Peyer's patch (tissue), 4 donors: ENCODE measurements around the gene ATP6V0A1. TPM values are rescaled to one million over a fixed set of nuclear protein-coding genes. Genes with fewer than 3 reads are reported as not detected.

Source experiments
- DNase-seq, 3 donors: peaks; one replicate each; pipeline ENCODE4 v3.0.0-alpha.2; 2017 to 2019
- H3K27ac ChIP-seq, 4 donors: fragments of 200-600 bp; sonication (generic); one replicate each; pipeline ENCODE4 v1.5.1; 2016 to 2019
- H3K27me3 ChIP-seq, 2 donors: fragments of 200-600 bp; sonication (generic); one replicate each; pipeline ENCODE4 v1.5.1; 2019
- H3K36me3 ChIP-seq, 3 donors: fragments of 200-600 bp; sonication (generic); one replicate each; pipeline ENCODE4 v1.5.1; 2016 to 2019
- H3K4me1 ChIP-seq, 4 donors: fragments of 200-600 bp; sonication (generic); one replicate each; pipeline ENCODE4 v1.5.1; 2016 to 2019
- H3K4me3 ChIP-seq, 4 donors: fragments of 200-600 bp; sonication (generic); 1 replicate in 3 of 4; 2 replicates in 1 of 4; pipeline ENCODE4 v1.5.1; 2016 to 2019; ENCODE audit warnings: mild to moderate bottlenecking in 1 of 4
- H3K9me3 ChIP-seq, 4 donors: fragments of 200-600 bp; sonication (generic); one replicate each; pipeline ENCODE4 v1.5.1; 2016 to 2019; ENCODE audit warnings: mild to moderate bottlenecking in 1 of 4
- POLR2A ChIP-seq, 2 donors: fragments of 450-650 bp; IDR thresholded peaks; one replicate each; pipeline ENCODE4 v1.5.1; 2017; ENCODE audit warnings: antibody characterized with exemption in 2 of 2, mild to moderate bottlenecking in 2 of 2, moderate library complexity in 2 of 2
- total RNA-seq, 4 donors: library from RNA; depleted of rRNA; stranded (reverse); fragments of >200 nt; gene quantifications; one replicate each; pipeline ENCODE4 v1.1.0, GENCODE V29; 2016
- TF ChIP-seq, protein P1 (sequence below), 6 experiments: fragments of 450-650 bp in 4 of 6; fragments of 200-600 bp in 2 of 6; sonication (generic) in 1 of 6; IDR thresholded peaks; one replicate each; pipeline ENCODE4 v1.5.1; 2017 to 2019; ENCODE audit warnings: antibody characterized with exemption in 6 of 6, mild to moderate bottlenecking in 3 of 6, moderate library complexity in 1 of 6

ATP6V0A1 gene
- total RNA-seq, 4 donors from 2014 or later, result 121 to 251 (median 204) TPM

DNA sequence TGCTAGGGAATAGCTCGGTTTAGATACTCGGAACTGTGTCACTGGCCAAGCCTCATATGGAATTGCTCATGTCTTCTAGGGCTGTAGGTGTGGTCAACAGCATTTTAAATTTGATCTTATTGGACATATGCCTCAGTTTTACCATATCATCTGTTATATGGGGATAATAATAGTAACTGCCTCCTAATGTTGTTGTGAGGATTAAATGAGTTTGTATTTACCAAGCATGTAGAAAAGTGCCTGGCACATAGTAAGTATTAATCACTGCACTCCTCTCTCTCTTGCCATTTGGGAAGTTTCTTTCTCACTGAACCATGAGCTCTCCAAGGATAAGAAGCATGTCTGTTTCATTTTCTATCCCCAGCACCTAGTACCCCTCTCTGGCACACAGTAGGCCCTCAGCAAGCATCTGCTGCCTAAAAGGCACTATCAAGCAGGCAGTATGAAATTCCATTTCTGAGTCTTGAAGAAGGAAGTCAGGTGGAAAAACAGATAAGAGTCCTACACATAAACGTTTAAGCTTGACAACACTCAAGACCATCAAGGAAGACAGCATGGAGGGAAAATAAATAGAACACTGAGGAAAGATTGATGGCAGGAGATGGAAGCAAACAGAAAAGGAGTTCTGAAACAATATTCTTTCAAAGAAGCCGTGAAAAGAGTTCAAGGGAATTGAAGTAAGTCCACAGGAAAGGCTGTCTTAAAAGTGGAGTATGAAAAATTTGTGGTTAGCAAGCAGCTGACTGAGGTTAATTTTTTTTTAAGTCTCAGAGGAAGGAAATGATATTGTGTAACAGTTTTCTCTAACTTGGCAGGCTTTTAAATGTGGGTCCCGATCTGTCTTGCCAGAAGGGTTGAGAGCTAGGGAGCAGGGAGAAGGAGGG is 2.2 kb upstream of the ATP6V0A1 start:
- H3K27me3 ChIP-seq, result no peaks in the 10 kb centered on the region
- H3K9me3 ChIP-seq, result no peaks in the 10 kb centered on the region
- H3K4me1 ChIP-seq, result peaks cover 0 to 29% (median 13%) of the 10 kb centered on the region in 4 donors
- peak overlapping the region; percentile 63 to 97 (median 75) for H3K27ac ChIP-seq
- TF ChIP-seq, protein P1, sequence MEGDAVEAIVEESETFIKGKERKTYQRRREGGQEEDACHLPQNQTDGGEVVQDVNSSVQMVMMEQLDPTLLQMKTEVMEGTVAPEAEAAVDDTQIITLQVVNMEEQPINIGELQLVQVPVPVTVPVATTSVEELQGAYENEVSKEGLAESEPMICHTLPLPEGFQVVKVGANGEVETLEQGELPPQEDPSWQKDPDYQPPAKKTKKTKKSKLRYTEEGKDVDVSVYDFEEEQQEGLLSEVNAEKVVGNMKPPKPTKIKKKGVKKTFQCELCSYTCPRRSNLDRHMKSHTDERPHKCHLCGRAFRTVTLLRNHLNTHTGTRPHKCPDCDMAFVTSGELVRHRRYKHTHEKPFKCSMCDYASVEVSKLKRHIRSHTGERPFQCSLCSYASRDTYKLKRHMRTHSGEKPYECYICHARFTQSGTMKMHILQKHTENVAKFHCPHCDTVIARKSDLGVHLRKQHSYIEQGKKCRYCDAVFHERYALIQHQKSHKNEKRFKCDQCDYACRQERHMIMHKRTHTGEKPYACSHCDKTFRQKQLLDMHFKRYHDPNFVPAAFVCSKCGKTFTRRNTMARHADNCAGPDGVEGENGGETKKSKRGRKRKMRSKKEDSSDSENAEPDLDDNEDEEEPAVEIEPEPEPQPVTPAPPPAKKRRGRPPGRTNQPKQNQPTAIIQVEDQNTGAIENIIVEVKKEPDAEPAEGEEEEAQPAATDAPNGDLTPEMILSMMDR (IDR thresholded peaks at IDR 0.05), result no peak
- TF ChIP-seq POLR2A (IDR thresholded peaks at IDR 0.05), result no peak
- peak in 1 of 3 donors; percentile 37 for DNase-seq
- no peaks in the 10 kb centered on the region for H3K36me3 ChIP-seq
- no peak overlapping the region for H3K4me3 ChIP-seq

DNA sequence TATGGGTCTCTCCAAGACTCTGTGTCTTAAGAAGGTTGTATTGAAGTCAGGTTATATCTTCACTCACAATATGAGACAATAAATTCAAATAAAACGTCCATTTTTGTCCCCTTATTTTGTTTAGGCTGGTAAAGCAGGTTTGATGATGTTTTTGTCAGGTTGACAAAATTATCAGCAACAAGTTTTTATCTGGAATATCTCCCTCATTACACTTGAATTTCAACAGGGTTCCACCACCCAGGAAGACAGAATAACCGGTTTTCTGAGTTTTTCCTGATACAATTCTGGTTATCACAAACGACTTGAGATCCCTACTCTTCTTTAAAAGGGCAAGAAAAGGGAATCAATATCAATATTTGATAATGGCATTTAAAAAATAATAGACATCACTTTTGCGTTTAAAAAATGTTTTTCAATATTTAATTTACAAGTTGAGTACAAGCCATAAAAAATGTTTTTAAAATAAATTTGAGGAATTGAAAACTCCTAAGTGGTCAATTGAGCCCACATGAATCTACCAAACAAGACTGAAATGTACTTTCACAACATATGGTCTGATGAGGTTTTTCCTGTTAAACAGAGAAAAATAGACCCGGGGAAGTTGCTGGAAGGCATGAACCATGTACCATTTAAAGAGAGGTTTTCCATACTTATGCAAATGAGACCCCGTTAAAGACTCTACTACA is 1.4 kb upstream of the ATP6V0A1 start:
- Histone ChIP-seq H3K4me3 (no peak overlapping the region), H3K9me3 (no peaks in the 10 kb centered on the region), H3K4me1 (peaks cover 0 to 29% (median 13%) of the 10 kb centered on the region in 4 donors), H3K27ac (peak overlapping the region; percentile 63 to 97 (median 90)), H3K27me3 (no peaks in the 10 kb centered on the region), H3K36me3 (peaks cover 0 to under 1% (median 0%) of the 10 kb centered on the region in 3 donors)
- TF ChIP-seq POLR2A (IDR thresholded peaks at IDR 0.05), result no peak
- TF ChIP-seq, protein P1 (IDR thresholded peaks at IDR 0.05), result no peak
- no peak for DNase-seq

DNA sequence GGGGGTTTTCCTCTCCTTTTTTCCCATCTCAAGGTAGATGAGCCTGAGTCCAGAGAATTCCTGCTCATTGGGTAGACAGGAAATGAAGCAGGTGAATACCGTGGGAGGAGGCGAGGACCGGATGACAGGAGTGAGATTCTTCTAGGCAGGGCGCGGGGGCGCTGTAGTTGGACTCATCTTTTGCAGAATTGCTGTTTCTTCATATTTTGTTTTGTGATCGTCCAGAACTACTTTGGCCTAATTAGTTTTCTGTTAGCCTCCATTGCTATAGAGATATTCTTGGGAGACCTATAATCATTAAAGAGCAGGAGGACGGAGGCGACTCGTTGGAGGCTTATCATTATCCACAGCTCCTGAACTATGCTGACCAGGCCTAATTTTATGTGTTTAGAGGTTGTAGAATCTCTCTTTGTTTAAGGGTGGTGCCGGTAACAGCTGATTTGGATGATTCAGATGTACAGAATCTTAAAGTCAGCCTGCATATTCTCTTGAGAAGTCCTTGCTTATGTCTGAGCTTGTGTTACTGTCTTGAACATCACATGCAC is 650 bp downstream of the ATP6V0A1 start:
- H3K27me3 ChIP-seq, result no peaks in the 10 kb centered on the region
- no peaks in the 10 kb centered on the region for H3K9me3 ChIP-seq
- no peak for TF ChIP-seq POLR2A (IDR thresholded peaks at IDR 0.05)
- TF ChIP-seq, protein P1 (IDR thresholded peaks at IDR 0.05), result peak in 4 of 6 experiments; percentile 11 to 27 (median 13)
- H3K27ac ChIP-seq, result peak overlapping the region; percentile 87 to 97 (median 92)
- DNase-seq, result peak; percentile 63 to 79 (median 67)
- H3K36me3 ChIP-seq, result peaks cover 0 to 8% (median 0%) of the 10 kb centered on the region in 3 donors
- H3K4me3 ChIP-seq, result peak overlapping the region; percentile 59 to 85 (median 76)
- peaks cover 0 to 32% (median 11%) of the 10 kb centered on the region in 4 donors for H3K4me1 ChIP-seq

DNA sequence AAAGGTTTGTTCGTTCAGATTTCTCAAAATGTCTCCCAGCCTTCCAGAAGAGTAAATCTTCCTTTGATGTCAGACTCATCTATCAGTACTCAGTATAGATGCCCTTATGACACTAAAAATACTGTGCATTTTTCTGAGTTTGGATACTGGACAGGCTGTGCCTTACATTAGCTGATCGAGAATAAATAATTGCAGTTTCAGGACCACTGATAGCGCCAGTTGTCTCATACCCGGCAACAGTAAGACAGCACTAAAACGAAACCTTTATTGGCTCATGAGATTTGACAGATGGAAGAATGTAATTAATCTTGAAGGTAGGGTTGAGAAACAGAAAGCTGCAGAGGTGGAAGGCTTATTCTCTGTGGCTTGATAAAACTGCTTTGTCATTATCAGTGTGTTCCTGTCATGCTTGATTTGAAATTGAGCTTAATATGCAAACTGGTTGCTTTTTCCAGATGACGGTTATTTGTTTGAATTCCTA is 1.2 kb downstream of the ATP6V0A1 start:
- Histone ChIP-seq H3K36me3 (peaks cover 0 to 8% (median 0%) of the 10 kb centered on the region in 3 donors), H3K27ac (peak overlapping the region; percentile 87 to 97 (median 92)), H3K4me3 (peak overlapping the region; percentile 59 to 85 (median 76)), H3K27me3 (no peaks in the 10 kb centered on the region), H3K4me1 (peaks cover 0 to 37% (median 11%) of the 10 kb centered on the region in 4 donors), H3K9me3 (no peaks in the 10 kb centered on the region)
- no peak for DNase-seq
- TF ChIP-seq POLR2A (IDR thresholded peaks at IDR 0.05), result no peak
- TF ChIP-seq, protein P1 (IDR thresholded peaks at IDR 0.05), result no peak

DNA sequence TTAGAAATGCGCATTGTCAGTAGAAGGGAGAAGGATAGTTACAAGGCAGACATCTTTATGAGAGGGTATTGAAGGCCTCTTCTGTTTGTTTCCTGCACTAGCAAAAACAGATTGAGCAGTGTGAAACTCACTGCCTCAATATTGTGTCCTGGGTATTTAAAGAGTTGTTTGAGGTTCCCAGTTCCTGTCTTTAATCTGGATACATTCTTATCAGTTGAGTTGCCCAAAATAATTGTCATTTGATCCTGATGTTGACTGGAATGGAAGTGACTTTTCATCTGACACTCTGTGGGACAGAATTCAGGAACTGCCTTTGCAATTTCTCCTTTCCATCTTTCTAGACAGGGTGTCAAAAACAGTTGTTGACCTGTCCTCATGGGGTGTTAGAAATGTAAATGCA is 1.7 kb downstream of the ATP6V0A1 start:
- Histone ChIP-seq H3K9me3 (no peaks in the 10 kb centered on the region), H3K27ac (peak overlapping the region in 3 of 4 donors; percentile 91 to 97 (median 94)), H3K27me3 (no peaks in the 10 kb centered on the region), H3K36me3 (peaks cover 0 to 13% (median 0%) of the 10 kb centered on the region in 3 donors), H3K4me3 (peak overlapping the region in 2 of 4 donors; percentile 67 to 85), H3K4me1 (peaks cover 0 to 42% (median 11%) of the 10 kb centered on the region in 4 donors)
- TF ChIP-seq, protein P1 (IDR thresholded peaks at IDR 0.05), result no peak
- TF ChIP-seq POLR2A (IDR thresholded peaks at IDR 0.05), result no peak
- no peak for DNase-seq
